Right lobe of liver (tissue), 6 donors: ENCODE results near the gene NEURL2. TPM values are rescaled to one million over a fixed set of nuclear protein-coding genes. Genes with fewer than 3 reads are reported as not detected.

Experiments used
- ATAC-seq, 4 donors: fragments of 200-7000 bp; cut with Tn5 transposase; one replicate each; pipeline ENCODE4 v1.9.1; 2020; ENCODE audit warnings: mild to moderate bottlenecking in 4 of 4, moderate library complexity in 4 of 4
- DNase-seq, 3 donors: peaks; one replicate each; pipeline ENCODE4 v3.0.0-alpha.2; 2020
- H3K27ac ChIP-seq, 3 donors: fragments of 200-600 bp; one replicate each; pipeline ENCODE4 v1.8.0; 2022
- H3K27me3 ChIP-seq, 2 donors: fragments of 200-600 bp; one replicate each; pipeline ENCODE4 v1.8.0; 2022
- H3K36me3 ChIP-seq, 4 donors: fragments of 200-600 bp; sonication (generic) in 1 of 4; one replicate each; pipeline versions ENCODE4 v1.5.1 to v1.8.0; 2017 to 2022; ENCODE audit warnings: control low read depth in 1 of 4
- H3K4me1 ChIP-seq, 4 donors: fragments of 200-600 bp; sonication (generic) in 1 of 4; one replicate each; pipeline versions ENCODE4 v1.5.1 to v1.8.0; 2017 to 2022; ENCODE audit warnings: control low read depth in 1 of 4
- H3K4me3 ChIP-seq, 3 donors: fragments of 200-600 bp; one replicate each; pipeline ENCODE4 v1.8.0; 2022
- H3K9me3 ChIP-seq, 4 donors: fragments of 200-600 bp; sonication (generic) in 1 of 4; one replicate each; pipeline versions ENCODE4 v1.5.1 to v1.8.0; 2017 to 2022; ENCODE audit warnings: control low read depth in 1 of 4
- POLR2A ChIP-seq: fragments of 450-650 bp; IDR thresholded peaks from one replicate; pipeline ENCODE4 v1.6.1; 2017; ENCODE audit warnings: antibody characterized with exemption, mild to moderate bottlenecking
- WGBS: methylation state at CpG from one replicate; pipeline ENCODE4 v1.1.6; 2018; ENCODE audit warnings: low coverage, low lambda C conversion rate; ENCODE audit not compliant: insufficient coverage; ENCODE audit errors: missing lambda C conversion rate; 5-methylcytosine and 5-hydroxymethylcytosine counted together
- intact Hi-C, 2 donors: fragments of 100-400 bp; cut with DNase I; formaldehyde crosslinking; loops; one replicate each; pipeline versions ENCODE4 v1.11.2 to v1.14.1; 2022
- total RNA-seq, 6 experiments: library from RNA; depleted of rRNA in 2 of 6; stranded (reverse); fragments of >200 nt in 2 of 6; fragmentation: NEBNext Ultra II Directional in 3 of 6; extraction: Animal tissue kit (Norgen Biotek cat#: 25700) in 3 of 6; gene quantifications; one replicate each; pipeline versions ENCODE4 v1.1.0 to v1.2.4, GENCODE V29; 2016 to 2023
- TF ChIP-seq, protein P1 (sequence below), 4 donors: fragments of 200-600 bp in 3 of 4; fragments of 450-650 bp in 1 of 4; IDR thresholded peaks; one replicate each; pipeline versions ENCODE4 v1.5.1 to v1.8.0; 2016 to 2022; ENCODE audit warnings: antibody characterized with exemption in 4 of 4, mild to moderate bottlenecking in 2 of 4
- donor health status: DM: no; HTN: yes; CAD: no.
- donor health status: DM: no; HTN: no; CAD: no.
- donor health status: DM: no; HTN: no; CAD: no.
- donor health status: DM: no; HTN: yes; CAD: no.
- donor health status: DM: no; HTN: yes; CAD: no.

NEURL2 gene
- total RNA-seq, 6 experiments from 2014 or later = 3.6 to 8.8 (median 5.4) TPM

DNA sequence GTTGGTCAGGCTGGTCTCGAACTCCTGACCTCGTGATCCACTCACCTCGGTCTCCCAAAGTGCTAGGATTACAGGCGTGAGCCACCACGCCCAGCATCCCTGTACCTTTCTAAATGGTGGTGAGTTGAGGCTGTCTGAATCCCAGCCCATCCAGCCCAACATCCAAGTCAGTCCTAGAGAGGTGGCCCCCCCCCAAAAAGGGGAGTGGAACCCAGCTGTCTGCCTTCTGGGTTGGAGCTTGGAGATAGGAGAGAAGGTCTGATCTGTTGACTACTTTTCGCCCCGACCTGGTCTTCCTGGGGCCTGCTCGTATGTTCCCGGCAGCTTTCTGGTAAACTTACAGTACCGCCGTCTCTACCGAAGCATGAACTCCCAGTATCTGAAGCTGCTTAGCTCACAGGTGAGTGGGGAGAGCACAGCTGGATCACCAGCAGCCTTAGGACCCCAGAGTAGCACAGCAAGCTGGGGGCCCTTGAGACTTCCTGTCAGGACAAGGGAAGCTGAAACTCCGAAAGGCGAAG, 5.7 kb upstream of the NEURL2 start:
- ATAC-seq (no peak), DNase-seq (no peak)
- Histone ChIP-seq H3K27ac (no peak overlapping the region), H3K9me3 (no peaks in the 10 kb centered on the region), H3K4me3 (no peak overlapping the region), H3K36me3 (peaks cover 0 to 38% (median 19%) of the 10 kb centered on the region in 4 donors), H3K4me1 (peaks cover 0 to 18% (median 2%) of the 10 kb centered on the region in 4 donors), H3K27me3 (no peaks in the 10 kb centered on the region)
- intact Hi-C loops = loop anchor here in 1 of 2 donors (10.0 kb wide), 1 partner anchor 48 kb away; no protein-coding TSS in a partner anchor
- WGBS = 83% methylated on average over 3 of the region's 14 CpGs
- TF ChIP-seq, protein P1, sequence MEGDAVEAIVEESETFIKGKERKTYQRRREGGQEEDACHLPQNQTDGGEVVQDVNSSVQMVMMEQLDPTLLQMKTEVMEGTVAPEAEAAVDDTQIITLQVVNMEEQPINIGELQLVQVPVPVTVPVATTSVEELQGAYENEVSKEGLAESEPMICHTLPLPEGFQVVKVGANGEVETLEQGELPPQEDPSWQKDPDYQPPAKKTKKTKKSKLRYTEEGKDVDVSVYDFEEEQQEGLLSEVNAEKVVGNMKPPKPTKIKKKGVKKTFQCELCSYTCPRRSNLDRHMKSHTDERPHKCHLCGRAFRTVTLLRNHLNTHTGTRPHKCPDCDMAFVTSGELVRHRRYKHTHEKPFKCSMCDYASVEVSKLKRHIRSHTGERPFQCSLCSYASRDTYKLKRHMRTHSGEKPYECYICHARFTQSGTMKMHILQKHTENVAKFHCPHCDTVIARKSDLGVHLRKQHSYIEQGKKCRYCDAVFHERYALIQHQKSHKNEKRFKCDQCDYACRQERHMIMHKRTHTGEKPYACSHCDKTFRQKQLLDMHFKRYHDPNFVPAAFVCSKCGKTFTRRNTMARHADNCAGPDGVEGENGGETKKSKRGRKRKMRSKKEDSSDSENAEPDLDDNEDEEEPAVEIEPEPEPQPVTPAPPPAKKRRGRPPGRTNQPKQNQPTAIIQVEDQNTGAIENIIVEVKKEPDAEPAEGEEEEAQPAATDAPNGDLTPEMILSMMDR (IDR thresholded peaks at IDR 0.05) = no peak
- no peak for TF ChIP-seq POLR2A

DNA sequence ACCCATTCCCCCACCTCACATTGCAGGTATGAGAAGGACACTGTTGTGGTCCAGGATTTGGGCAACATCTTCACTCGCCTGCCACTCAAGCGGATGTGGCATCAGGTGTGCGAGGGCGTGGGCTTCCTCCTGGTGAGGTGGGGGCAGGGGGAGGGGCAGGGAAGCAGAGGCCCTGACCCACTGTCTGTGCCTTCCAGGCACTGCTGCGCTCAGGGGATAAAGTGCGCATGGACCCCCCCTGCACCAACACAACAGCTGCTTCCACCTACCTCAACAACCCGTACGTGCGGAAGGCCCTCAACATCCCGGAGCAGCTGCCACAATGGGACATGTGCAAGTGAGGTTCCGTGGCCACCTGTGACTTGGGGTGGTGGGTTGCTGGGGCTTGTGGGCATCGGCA, 3.8 kb upstream of the NEURL2 start:
- Histone ChIP-seq H3K36me3 (peaks cover 0 to 38% (median 19%) of the 10 kb centered on the region in 4 donors), H3K27me3 (no peaks in the 10 kb centered on the region), H3K4me1 (peaks cover 0 to 25% (median 3%) of the 10 kb centered on the region in 4 donors), H3K4me3 (no peak overlapping the region), H3K27ac (no peak overlapping the region), H3K9me3 (no peaks in the 10 kb centered on the region)
- WGBS = no CpG with 5 or more reads among the region's 12 CpGs
- DNase-seq (no peak), ATAC-seq (no peak)
- intact Hi-C loops = loop anchor here in 1 of 2 donors (10.0 kb wide), 1 partner anchor 50 kb away; no protein-coding TSS in a partner anchor
- no peak for TF ChIP-seq POLR2A
- TF ChIP-seq, protein P1 (IDR thresholded peaks at IDR 0.05) = no peak

DNA sequence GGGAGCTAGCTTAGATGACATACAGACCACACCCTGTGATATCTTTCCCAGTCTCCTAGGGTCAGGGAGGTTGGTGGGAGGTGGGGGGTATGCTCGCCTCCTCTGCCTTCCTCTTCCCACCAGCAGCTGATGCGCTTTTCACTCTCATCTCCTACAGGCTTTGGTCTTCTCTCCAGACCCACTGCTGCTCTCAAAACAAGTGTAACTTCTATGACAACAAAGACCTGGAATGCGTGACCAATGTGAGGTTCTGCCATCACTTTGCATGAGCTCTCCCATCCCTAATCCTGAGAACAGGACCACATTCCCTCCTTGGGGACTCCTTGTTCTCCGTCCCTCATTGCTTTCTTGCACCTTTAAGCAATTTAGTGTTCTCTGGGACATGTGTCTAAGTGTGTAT, 2.8 kb upstream of the NEURL2 start:
- no peak for ATAC-seq
- Histone ChIP-seq H3K9me3 (no peaks in the 10 kb centered on the region), H3K4me3 (no peak overlapping the region), H3K27ac (no peak overlapping the region), H3K36me3 (peaks cover 0 to 38% (median 19%) of the 10 kb centered on the region in 4 donors), H3K27me3 (no peaks in the 10 kb centered on the region), H3K4me1 (peaks cover 0 to 35% (median 5%) of the 10 kb centered on the region in 4 donors)
- TF ChIP-seq, protein P1 (IDR thresholded peaks at IDR 0.05) = no peak
- no peak for TF ChIP-seq POLR2A
- 68% methylated on average over 3 of the region's 4 CpGs for WGBS
- no peak for DNase-seq
- intact Hi-C loops = loop anchor here in 1 of 2 donors (10.0 kb wide), 1 partner anchor 51 kb away; no protein-coding TSS in a partner anchor

DNA sequence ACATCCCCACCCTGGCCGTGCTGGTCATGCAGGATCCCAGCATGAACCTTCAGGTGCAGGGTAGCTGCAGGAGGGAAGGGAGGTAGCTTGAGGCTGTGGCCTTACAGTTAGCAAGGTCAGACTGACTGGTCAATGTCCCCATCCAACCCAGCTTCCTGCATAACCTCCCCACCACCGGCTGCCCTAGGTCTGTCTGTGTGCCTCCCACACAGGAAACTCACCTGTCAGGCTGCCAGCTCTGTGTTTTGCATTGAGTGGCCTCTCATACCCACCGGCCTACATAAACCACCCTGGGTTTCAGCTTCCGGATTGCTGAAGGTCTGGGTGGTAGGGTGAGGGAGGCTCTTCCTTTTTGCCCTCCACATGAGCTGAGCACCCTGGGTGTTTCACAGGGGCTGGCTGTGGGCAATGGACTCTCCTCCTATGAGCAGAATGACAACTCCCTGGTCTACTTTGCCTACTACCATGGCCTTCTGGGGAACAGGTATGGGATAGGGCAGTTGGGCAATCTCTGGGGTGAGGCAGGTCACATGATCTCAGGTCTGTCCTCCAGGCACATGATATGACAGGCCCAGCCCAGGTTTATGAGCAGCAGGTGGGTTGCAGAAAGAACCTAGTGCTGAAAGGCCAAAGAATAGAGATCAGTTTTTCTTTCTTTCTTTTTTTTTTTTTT, 2.0 kb upstream of the NEURL2 start:
- intact Hi-C loops = loop anchor here in 1 of 2 donors (10.0 kb wide), 1 partner anchor 52 kb away; no protein-coding TSS in a partner anchor
- WGBS = 63% methylated on average over 1 of the region's 4 CpGs
- ATAC-seq = no peak

More for the DNA sequence above, 2.0 kb upstream of the NEURL2 start:
- Histone ChIP-seq H3K27me3 (no peaks in the 10 kb centered on the region), H3K4me3 (no peak overlapping the region), H3K27ac (no peak overlapping the region), H3K36me3 (peaks cover 0 to 38% (median 19%) of the 10 kb centered on the region in 4 donors), H3K4me1 (peaks cover 0 to 38% (median 6%) of the 10 kb centered on the region in 4 donors), H3K9me3 (no peaks in the 10 kb centered on the region)
- DNase-seq = peak in 1 of 3 donors; percentile 28
- TF ChIP-seq POLR2A = no peak
- TF ChIP-seq, protein P1 (IDR thresholded peaks at IDR 0.05) = no peak
